ENCODE data around the gene MBTPS2.
"Not testable (repeated sequence)": the region's sequence is repeated elsewhere in the genome, so short reads cannot be mapped to it uniquely, and the experiment has no call there.

Gene MBTPS2

DNA sequence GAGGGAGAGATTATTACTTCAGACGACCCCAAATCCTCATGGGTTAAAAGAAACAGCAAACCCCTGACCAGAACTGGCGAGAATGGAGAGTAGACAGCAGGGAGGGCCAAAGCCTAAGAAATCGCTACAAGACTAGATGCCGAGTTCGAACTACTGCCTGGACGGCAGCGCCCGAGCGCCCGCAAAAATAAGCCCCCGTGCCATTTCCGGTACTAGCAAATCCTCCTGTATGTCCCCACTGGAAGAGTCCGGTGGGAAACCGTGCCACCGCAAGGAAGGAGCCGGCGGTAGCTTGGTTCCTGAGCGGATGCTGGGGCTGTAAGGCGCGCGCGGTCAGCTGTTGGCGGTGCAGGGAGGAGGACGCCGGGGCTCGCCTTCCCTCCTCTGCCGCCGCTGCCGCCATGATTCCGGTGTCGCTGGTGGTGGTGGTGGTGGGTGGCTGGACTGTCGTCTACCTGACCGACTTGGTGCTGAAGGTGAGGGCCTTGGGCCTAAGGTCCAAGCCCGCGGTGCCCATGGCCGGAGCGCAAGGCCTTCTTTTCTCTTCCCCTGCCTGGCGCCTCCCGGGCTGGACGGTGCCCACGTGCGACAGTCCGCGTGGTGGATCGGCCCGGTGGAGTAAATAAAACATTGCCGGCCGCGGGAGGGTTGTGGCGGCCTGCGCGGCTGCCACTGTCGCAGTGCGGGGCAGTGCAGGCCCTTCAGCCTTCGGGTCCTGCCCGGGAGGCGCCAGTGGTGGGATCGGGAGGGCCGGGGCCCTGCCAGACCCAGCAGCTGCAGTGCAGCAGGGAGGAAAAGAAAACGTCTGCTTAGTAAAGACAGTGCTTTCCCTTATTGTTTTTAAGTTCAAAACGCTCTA lies at the start of gene MBTPS2:
TSS of gene MBTPS2 (plus strand) at position 284 of the 859 bp plus-strand sequence. CDS start at position 402, 118 bp downstream.
- peak within 1 kb of the TSS; percentile 80 for H3K4me3 ChIP-seq (ENCODE audit: low read depth, low read length)

DNA sequence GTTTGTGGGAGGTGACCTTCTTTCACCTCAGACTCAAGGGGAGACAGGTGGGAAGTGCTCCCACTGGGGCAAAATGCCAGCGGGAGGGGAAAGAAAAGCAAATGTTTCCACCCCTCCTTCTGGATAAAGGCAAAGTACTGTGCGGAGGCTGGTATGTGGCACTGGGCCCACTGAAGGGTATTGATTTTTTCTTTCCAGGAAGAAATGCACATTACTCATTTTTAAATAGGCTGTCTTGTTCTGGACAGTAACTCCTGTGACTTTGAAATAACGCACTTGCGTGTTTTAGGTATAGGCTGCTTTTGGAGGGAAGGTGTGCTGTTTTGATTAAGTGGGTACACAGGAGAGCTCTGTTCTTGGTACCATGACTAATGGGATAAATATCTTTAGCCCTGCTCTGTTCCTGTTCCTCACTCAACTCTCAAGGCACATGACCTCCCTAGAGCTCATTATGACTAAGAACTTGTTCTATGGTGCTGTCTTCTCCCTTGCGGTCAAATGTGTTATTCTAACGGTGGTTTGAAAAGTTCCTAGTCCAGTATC lies 40.7 kb upstream of the MBTPS2 start:
- no peak overlapping the region for H3K4me3 ChIP-seq (ENCODE audit: low read depth, low read length)

DNA sequence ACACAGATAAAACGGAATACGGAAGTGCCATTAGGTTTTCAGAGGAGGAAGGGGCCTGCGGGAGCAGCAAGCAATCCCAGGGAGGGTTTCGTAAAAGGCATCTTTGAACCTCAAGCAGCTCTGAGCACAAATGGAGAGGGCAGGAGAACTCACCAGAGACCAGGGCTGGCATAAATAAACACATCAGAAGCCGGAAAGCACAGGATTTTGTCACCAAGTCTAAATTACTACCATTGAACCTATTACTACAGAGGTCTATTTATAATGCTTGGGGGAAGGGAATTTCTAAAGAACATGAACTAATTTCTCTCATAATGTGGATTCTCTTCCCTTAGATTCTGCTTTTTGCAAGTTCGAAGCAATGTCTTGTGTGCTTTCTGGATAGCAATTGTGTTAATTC lies 39.6 kb upstream of the MBTPS2 start:
- H3K4me3 ChIP-seq (ENCODE audit: low read depth, low read length): no peak overlapping the region

DNA sequence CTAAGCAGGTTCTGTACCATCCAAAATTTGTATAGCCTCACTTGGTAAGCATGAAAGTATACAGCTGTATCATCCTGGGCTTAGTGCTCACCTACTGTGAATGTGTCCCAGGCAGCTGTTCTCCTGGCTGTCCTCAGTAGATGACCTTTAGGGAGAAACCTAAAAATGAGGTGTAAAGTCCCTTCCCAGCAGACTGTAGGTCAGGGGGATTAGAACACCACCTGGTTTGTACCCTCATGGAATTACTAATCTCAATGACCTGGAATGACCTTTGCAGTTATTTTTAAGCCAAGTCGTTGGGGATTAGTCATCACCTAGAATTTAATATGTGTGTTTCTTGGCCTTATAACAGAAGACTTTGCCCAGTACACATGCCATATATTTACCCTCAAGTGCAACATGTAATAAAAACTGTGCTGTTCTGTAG lies 39.1 kb upstream of the MBTPS2 start:
- no peak overlapping the region for H3K4me3 ChIP-seq (ENCODE audit: low read depth, low read length)

DNA sequence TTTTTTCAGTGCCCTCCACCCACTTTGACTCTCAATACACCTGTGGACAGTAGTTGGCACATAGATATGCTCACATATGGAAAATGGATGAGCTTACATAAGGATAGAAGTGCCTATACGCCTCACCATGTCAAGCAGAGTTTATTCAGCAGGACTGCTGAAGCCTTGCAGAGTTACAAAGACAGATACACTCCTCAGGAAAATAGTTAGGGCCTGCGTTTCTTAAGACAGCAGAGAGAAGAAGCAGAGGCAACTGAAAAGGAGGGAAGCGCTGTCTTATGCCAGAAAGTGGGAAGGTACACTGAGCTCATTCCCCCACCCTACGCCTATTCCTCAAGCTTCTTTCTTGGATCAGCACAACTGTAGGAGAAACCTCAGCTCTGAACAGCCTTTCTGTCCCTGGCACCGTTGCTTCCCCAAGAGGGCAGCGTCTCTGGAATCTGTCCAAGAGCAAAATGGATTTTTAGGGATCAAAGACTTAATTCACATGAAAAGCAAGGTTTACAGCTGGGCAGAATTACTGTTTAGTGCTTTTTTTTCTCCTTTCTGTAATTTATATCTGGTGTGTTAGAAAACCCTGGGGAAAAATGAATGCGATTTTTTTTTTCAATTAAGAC lies 37.3 kb upstream of the MBTPS2 start:
- no peak overlapping the region for H3K4me3 ChIP-seq (ENCODE audit: low read depth, low read length)

DNA sequence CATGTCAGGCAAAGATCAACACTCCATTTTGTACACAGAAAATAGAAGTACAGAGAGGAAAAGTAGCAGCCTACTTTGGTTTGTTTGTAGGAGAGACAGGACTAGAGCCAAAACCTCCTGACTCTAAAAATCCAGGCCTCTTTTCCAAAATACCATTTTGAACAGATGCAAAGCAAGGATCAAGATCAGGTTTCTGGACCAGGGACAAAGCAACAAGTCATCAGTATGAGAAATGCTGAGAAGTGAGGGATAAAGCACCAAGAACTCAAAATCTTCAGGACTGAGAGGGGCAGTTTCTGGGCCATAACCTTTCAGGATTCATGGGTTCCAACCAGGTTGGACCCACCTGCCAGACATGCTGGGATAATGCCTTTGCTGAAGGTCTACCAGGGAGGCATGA lies 36.6 kb upstream of the MBTPS2 start:
- no peak overlapping the region for H3K4me3 ChIP-seq (ENCODE audit: low read depth, low read length)

DNA sequence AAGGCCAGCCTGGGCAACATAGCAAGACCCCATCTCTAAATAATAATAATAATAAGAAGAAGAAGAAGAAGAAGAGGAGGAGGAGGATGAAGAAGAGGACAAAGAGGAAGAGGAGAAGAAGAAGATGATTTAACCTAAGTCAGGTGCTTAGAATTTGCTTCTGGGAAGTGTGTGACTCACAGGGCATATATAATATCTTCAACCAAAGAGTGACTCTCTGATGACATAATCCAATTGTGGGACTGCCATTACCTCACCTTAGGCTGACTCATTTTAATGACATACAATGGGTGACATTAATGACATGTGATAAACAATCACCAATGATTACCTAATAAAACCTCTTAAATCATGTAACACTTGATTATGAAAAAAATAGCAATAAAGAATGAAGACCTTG lies 32.7 kb upstream of the MBTPS2 start:
- H3K4me3 ChIP-seq (ENCODE audit: low read depth, low read length): no peak overlapping the region

DNA sequence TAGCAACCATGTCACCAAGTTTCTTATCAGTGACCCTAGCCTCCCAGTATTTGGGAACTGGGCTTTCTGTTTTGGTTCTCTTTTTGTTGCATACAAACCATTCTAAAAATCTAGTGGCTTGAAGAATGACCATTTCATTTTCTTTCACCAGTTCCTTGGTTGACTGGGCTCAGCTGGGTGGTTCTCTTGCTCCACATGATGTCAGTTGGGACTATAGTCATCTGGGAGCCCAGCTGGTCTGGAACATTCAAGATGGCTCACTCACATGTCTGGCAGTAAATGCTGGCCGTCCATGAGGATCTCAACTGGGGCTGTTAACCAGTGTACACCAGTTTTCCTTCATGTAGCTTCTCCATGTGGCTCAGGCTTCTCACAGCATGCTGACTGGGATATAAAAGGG lies 27.6 kb upstream of the MBTPS2 start:
- H3K4me3 ChIP-seq (ENCODE audit: low read depth, low read length): no peak overlapping the region

DNA sequence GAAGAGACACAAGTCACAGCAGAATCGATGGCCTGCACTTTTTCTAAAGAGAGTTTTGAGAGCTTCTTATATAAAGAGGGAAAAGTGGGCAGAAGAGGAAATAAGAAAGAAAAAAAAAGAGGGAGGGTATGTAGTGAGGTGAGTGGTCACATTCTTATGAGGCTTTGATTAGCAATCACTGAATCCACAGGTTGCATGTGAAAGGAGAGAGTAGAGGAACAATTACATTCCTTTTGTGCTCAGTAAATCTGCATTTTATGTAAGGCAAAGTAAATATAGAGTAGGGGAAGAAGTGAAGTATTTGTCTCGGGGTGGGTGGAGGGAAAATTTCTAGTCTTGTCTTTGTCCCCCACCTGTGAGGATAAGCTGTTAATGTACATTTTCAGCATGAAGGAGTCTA lies 26.8 kb upstream of the MBTPS2 start:
- no peak overlapping the region for H3K4me3 ChIP-seq (ENCODE audit: low read depth, low read length)

DNA sequence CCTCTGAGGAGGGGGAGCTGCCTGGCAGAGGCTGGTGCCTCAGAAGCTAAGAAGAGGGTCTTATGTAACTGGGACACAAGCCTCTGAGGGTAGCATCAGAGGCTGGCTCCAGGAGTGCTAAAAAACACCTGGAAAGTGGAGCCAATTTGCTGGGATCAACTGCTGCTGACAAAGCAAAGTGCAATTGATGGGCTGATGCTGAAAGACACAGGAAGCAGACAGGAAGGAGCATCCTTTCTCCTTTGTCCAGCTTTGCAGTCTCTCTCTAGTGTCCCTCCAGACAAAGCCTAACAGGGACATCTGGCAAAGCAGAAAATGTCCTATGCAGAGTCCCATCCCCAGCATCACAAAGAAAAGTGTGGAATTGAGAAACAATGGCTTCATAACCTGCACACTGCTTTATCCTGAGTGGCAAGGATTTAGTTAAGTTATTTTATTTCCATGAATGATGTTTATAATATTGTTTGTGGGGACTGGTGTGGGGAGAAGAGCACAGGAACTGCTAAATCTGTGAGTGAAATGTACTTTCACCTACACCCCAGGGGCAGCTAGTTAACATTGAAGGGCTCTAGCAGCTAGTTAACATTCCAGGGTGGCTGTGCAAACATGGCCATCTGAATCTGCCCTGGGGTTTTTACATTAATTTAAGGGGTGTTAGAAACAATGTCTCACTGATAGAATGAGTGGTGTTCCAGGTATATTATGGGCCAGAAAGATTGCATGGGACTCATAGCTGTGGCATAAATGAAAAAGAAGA lies 25.6 kb upstream of the MBTPS2 start:
- H3K4me3 ChIP-seq (ENCODE audit: low read depth, low read length): no peak overlapping the region

DNA sequence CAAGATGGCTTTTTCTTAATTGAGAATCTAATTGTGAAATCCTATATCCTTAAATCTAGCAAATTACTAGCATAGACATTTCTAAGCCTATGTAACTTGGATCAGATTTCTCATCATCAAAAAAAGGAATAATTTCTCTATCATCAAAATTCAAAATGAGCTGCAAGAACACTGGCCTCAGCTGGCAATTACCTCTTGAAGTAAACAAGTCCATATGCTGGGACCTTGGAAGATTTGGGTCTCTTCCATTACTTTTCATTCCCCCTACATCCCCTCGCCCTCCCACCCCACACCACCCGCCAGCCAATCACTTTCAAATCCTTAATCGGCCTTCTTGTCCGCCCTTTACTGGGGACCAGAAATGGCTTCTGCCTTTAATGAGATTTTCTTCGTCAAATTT lies 23.3 kb upstream of the MBTPS2 start:
- no peak overlapping the region for H3K4me3 ChIP-seq (ENCODE audit: low read depth, low read length)

DNA sequence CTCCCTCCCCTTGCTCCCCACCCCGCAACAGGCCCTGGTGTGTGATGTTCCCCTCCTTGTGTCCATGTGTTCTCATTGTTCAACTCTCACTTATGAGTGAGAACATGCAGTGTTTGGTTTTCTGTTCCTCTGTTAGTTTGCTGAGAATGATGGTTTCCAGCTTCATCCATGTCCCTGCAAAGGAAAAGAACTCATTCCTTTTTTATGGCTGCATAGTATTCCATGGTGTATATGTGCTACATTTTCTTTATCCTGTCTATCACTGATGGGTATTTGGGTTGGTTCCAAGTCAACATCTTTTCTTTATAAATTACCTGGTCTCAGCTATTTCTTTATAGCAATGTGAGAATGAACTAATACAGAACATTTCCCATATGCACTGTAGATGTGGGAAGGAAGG lies 19.2 kb upstream of the MBTPS2 start:
- H3K4me3 ChIP-seq (ENCODE audit: low read depth, low read length): not testable (repeated sequence)

DNA sequence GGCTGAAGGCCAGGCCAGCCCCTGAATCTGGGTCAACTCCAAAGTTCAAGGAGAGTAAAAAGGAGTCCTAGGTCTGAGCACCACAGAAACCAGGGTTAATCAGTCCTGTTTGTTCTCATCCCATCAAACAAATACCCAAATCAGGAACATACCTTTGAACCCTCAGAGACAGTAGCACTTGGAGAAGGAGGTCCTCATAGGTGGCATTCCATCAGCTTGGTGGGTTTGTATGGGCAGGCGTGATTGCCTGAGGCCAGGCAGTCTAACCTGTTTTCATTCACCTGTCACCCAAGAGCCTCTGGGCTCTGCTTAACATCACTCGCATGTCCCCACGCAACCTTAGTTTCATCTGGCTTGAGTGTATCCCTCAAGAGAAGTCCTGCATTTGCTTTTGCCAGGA lies 17.5 kb upstream of the MBTPS2 start:
- no peak overlapping the region for H3K4me3 ChIP-seq (ENCODE audit: low read depth, low read length)

DNA sequence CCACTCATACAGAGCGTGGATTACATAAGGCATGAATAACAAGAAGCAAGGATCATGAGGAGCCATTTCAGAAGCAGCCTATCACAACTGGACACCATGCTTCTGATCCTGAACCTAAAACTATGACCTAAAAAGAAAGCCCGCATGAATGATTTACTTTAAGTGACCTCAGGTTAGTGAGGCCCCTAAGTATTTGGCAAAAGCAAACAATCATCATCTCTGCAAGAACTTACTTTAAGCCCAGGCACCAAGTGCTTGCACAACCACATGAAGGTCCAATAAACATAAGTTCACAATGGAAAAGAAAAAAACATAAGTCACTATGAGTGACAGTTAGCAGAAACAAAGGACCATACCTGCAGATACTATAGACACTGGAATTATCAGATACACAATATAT lies 7.9 kb upstream of the MBTPS2 start:
- no peak overlapping the region for H3K4me3 ChIP-seq (ENCODE audit: low read depth, low read length)

DNA sequence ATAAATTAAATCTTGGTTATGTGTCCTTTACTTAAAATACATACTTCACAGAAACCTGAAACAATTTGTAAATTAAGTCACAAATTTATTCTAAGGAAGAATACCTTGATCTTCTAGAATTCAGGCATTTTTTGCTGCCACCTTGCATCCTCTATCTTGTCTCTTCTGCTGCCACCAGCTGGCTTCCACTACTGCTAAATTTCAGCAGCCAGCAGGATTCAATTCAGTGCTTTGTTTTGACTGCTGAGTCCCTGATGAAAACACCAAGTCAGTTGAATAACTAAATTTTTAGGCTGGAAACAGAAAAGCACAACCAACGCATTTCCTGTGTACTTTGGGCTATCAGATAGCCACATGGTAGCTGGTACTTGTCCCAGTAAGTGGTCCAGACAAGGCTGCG lies 2.4 kb upstream of the MBTPS2 start:
- no peak overlapping the region for H3K4me3 ChIP-seq (ENCODE audit: low read depth, low read length)

DNA sequence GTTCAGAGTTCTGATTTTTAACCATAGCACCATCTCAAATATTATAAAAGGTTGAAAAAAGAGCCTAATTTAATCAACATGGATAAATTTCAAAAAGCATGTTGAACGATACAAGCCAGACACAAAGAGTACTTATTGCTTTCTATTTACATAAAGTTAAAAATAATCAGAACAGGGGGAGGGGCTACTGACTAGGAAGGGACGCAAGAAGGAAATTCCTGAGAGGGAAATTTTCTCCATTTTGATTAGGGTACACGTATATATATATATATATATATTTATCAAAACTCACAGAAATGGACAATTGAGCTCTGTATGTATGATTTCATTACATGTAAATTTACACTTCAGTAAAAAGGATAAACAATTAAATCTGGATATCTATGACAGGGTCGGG lies 482 bp upstream of the MBTPS2 start:
- peak overlapping the region; percentile 80 for H3K4me3 ChIP-seq (ENCODE audit: low read depth, low read length)

DNA sequence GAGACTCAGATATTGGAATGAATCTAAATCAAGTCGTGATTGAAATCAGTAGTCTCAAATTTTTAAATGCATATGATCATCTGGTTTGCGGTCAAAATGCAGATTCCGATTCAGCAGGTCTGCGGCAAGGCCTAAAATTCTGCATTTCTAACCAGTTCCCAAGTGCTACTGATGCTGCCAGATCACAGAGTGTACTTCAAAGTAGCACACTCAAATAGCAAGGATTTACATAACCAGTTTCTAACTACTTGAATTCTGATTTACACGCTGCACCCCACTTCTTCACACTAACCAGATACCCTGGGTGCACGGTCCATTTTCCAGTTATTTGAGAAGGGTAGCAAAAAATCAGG lies 752 bp downstream of the MBTPS2 start:
- H3K4me3 ChIP-seq (ENCODE audit: low read depth, low read length): peak overlapping the region; percentile 80

DNA sequence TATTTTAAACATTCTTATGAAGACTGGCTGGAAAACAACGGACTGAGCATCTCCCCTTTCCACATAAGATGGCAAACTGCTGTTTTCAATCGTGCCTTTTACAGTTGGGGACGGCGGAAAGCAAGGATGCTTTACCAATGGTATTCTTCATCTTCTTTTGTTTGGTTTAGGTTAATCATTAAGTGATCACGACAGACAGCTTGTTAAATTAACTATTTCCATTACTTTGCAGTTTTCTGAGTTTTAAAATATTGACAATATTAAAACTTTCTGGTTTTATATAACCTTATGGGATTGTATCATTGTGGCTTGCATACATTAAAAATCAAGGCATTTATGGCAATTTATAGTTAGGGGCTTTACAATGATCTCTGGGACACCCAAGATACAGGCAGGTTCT lies 3.8 kb downstream of the MBTPS2 start:
- no peak overlapping the region for H3K4me3 ChIP-seq (ENCODE audit: low read depth, low read length)

DNA sequence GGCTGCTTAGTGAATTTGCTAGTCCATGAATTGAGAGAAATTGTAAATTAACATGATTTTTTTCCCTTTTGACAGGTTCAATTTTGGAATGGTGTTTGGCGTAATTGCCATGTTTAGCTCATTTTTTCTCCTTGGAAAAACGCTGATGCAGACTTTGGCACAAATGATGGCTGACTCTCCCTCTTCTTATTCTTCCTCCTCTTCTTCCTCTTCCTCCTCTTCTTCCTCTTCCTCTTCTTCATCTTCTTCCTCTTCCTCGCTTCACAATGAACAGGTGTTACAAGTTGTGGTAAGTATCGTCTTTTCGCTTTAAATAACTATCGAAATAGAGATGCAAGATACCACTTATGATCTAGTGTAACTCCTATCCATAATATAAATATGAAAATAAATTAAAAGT lies 5.7 kb downstream of the MBTPS2 start:
- H3K4me3 ChIP-seq (ENCODE audit: low read depth, low read length): no peak overlapping the region

DNA sequence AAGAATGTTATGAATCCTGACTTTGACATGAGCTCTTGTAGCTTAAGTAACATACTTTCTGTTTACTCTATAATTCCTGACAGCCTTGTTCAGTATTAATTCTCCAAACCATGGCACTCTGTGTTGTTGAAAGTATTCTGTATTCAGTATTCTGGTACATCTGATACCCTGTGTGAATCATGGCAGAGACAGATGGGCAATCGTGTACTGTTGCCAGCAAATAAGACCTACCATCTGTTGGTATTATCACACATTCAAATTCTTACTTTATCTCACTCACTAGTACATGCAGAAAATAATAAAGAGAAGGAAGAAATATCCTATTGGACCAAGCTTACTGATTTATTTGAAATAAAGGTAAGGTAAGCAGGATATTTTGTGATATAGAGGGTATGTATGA lies 7.9 kb downstream of the MBTPS2 start:
- no peak overlapping the region for H3K4me3 ChIP-seq (ENCODE audit: low read depth, low read length)

DNA sequence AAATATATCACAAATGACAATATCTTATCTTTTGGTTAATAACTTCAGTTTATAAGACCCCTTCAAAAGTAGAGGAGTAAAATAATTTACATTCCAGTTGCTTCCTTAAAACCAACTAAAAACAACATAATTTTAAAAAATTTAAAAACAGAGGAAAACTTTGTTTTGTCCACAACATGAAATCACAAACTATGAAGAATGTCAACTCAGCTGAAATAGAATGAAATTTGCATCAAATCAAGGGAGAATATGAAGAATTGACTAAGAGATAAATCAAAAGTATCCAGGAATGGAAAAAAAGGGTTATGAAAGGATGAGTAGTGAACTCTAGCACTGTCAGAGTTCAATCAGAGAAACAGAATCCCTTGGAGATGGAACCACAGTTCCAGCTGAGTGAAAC lies 14.2 kb downstream of the MBTPS2 start:
- no peak overlapping the region for H3K4me3 ChIP-seq (ENCODE audit: low read depth, low read length)

DNA sequence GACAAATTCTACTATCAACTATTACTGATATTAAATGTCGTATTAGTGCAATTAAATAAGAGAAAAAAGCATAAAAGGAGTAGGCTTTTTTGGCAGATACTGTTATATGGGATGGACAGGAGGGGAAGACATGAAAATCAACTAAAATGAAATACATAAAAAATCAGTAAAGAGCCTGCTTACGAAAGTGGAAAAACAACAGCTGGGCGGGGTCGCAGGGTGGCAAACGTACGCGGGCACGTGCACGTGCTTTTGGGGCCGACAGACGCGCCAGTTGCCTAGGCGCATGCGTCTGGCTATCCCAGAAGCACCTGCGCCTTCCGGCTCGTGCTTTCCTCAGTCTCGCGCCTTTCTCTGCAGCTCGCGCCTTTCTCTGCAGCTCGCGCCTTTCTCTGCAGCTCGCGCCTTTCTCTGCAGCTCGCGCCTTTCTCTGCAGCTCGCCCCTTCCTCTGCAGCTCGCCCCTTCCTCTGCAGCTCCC lies 16.6 kb downstream of the MBTPS2 start, which contains the start of gene YY2:
TSS of gene YY2 (plus strand) at position 51 of the 479 bp plus-strand sequence. CDS start 498 bp downstream, outside the sequence.
- H3K4me3 ChIP-seq (ENCODE audit: low read depth, low read length): no peak within 1 kb of the TSS
